Measurements from ENCODE around the gene KDM1A.

DNA sequence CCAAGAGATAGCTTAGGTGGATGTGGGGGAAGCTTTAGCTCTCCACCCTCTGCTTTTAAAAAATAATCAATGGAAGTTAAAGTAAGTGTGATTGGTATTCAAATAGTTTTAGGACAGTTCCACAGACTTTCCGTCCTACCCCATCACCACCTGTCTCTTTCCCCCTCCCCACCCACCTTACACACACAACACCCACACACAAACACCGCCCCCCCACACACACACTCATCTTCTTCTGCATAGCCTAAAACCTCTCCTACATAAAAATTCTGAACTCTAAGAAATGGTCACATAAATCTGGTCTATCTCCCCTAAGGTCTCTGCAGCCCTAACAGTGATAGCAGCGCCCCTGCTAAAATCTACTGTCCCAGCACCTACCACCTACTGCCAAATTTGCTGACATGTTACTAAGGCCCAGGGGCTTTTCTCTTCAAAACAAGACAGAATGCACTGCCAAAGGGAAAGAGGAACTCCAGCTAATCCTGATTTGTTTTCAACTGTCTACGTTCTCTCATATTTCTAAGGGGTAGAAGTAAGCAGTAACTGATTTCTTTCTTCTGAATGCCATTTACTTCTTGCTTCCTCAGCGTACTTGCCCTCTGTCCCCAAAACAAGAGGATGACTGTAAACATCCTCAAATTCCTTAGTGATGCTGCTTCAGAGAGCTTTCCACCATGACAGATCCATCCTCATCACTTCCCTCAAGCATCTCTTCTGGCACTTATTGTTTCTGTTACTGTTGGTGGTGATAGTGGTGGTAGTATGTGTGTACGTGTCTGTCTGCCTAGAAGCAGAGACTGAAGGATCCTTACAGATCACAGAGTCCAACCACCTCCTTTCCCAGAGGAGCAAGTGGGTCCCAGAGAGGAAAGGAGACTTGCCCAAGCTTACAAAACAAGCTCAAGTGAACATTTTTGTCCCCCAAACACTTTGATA lies 92.6 kb downstream of the KDM1A start:
- TF ChIP-seq, protein P1, sequence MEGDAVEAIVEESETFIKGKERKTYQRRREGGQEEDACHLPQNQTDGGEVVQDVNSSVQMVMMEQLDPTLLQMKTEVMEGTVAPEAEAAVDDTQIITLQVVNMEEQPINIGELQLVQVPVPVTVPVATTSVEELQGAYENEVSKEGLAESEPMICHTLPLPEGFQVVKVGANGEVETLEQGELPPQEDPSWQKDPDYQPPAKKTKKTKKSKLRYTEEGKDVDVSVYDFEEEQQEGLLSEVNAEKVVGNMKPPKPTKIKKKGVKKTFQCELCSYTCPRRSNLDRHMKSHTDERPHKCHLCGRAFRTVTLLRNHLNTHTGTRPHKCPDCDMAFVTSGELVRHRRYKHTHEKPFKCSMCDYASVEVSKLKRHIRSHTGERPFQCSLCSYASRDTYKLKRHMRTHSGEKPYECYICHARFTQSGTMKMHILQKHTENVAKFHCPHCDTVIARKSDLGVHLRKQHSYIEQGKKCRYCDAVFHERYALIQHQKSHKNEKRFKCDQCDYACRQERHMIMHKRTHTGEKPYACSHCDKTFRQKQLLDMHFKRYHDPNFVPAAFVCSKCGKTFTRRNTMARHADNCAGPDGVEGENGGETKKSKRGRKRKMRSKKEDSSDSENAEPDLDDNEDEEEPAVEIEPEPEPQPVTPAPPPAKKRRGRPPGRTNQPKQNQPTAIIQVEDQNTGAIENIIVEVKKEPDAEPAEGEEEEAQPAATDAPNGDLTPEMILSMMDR (IDR thresholded peaks at IDR 0.05): no peak
- TF ChIP-seq POLR2A (IDR thresholded peaks at IDR 0.05): no peak

Measured in esophagus squamous epithelium (tissue), 4 donors.